GM04503 (cell line): Measurements from ENCODE around the gene MYO3A.
"Not testable (repeated sequence)": the region's sequence is repeated elsewhere in the genome, so short reads cannot be mapped to it uniquely, and the experiment has no call there.

Experiments used
- DNase-seq: peaks from one replicate; pipeline ENCODE4 v3.0.0-alpha.2; 2012; ENCODE audit warnings: low read depth

The MYO3A gene

DNA sequence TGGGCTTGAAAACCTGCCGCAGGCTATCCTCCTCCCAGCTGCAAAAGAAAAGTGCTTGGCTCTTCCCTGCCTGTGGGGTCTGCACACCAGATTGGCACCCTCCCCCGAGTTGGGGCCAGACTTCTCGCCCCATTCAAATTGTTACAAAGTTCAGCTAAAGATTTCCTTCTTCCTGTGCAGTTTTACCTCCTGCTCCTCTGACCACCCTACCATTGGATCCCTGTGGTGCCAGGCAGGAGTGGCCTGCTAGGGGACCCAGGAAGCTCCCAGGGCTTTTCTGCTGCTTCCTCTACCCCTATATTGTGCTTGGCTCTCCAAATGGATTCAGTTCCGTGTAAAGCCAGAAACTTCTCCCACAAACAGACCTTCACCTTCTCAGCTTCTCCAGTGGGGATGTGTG is 147.4 kb downstream of the MYO3A start:
- no peak for DNase-seq

DNA sequence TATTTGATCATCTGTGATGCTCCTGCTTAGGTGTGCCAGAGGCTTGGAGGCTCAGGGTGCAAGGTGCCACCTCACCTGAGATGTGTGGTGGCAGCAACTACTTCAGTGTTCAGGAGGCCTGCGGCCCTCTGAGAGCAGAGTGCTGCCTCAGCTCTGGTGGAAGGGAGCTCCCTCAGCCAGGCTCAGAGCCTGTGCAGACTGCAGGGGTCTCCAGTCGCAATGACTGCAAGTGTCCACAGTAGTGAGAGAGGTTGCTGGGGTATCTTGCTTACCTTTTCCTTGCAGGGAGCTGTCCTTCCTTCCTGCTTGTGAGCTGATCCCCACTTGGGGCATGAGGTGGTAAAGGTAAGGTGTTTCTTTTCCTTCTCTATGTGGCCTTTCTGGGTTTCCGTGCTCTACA is 151.5 kb downstream of the MYO3A start:
- no peak for DNase-seq

DNA sequence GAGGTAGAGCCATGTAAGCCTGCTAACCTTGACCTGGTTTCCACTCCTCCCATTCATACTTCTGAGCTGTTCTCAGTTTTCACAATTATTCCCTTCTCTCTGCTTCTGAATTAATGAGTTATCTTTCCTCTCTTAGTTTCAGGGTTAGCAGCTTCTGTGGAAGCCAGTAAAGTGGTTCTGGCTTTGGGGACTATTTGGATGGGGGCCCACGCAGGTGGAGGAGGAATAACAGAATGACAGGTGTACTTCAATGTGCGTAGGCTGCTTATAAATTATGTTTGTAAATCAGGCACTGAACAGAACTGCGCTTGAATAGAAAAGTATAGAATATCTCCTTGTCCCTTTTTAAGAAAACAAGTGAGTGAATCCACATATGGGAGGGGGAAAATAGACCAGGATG is 153.6 kb downstream of the MYO3A start:
- DNase-seq, result no peak

DNA sequence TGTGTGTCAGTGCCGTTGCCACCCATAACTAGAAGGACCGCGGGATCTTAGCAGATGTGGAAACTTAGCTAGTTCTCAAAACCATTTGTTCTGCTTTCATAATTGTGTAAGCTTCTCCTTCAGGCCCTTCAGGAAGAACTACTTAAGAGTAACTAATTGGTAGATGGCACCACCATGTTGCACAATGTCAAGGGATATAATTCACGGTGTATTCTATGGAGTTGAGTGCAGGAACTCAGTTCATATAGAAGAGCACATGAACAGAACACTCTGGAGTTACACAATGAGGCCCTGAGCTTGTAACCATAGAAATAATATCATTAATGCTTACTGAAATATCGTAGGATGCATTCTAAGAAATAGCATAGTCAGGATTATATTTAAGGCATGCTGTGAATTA is 156.0 kb downstream of the MYO3A start:
- DNase-seq, result no peak

DNA sequence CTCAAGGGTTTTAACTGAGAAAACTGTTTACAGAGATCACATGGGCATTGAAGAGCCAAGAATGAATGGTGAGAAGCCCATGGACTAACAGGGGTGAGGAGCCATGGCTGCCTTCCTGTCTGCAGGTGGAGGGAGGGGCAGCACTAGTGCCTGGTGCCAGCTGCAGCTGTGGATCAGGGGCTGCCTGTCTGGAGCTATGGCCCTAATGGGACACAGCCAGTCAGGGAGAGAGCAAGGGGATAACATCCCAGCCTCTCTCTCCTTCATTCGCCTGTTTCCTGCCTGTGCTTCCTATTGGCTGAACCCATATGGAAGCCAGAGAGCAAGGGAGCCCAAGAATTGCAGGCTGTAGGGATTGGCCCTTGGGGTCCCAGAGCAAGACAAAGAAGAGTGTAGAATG is 156.7 kb downstream of the MYO3A start:
- no peak for DNase-seq

DNA sequence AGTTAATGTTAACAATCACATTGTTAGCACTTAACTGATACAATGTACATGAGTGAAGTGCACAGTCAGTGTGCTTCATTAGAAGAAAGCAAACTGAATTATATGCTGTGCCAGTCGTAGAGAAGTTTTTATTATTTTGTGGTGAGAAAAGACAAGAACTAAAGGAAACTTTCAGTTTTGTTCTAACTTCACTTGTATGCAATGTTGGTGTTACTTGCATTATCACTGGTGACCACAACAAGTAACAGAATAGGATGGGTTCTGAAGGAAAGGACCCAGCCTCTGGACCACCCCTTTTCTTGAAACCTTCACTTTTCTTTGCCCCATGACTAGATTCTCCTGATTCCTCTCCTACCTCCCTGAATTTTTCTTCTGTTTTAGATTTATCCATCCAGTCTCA is 159.2 kb downstream of the MYO3A start:
- no peak for DNase-seq

DNA sequence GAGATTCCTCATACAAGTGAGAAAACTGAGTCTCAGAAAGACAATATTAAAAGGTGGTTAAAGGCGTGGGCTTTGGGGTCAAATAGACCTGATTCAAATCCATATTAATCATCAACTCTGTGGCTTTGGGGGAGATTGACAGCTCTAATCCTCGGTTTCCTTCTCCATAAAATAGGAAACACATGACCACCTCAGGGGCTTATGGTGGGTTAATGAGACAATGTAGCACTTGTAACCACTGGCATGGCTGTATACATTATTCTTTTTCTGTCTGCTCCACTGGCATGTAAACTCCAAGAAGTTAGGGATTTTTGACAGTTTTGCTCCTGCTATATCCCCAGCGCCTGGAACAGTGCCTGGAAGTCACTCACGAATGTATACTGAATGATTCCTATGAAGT is 161.8 kb downstream of the MYO3A start:
- no peak for DNase-seq

DNA sequence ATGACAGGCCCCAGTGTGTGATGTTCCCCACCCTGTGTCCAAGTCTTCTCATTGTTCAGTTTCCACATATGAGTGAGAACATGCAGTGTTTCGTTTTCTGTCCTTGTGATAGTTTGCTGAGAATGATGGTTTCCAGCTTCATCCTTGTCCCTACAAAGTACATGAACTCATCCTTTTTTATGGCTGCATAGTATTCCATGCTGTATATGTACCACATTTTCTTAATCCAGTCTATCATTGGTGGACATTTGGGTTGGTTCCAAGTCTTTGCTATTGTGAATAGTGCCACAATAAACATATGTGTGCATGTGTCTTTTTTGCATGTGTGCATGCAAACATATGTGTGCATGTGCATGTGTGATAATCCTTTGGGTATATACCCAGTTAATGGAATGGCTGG is 163.5 kb downstream of the MYO3A start:
- not testable (repeated sequence) for DNase-seq

DNA sequence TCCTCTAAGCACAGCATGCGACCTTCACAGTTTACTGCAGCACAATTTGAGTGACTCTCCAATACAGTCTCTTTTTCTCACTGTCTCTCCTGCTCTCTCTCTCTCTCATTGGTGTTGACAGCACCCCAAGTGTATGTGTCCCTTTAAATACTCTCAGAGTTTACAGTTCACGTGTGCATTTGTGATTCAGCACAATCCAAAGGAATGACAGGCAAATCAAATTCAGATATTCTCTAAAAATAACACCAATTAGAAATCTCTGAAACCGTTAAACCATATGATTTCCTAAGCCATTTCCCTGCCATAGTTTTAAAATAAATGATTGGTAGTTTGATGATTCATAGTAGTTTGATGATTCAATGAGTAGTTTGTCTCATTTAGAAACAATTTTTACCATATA is 178.5 kb downstream of the MYO3A start:
- DNase-seq, result no peak

DNA sequence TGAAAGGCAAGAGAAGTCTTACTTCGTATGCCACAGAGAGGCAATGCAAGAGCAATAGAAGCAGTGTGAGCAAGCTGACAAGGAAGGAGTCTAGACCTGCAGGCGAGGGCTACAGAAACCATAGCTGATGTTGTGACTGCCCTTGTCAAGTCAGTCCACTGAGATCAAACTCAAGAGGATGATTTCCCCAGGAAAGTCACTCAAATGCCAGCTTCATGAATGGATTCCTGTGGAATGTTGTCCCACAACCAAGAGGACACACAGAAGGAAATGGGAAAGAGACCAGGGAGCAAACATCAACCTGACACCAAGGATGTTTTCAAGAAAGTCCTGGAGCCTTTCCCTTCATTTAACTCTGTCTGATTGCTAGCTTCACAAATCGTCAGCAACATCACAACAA is 204.6 kb downstream of the MYO3A start:
- no peak for DNase-seq

DNA sequence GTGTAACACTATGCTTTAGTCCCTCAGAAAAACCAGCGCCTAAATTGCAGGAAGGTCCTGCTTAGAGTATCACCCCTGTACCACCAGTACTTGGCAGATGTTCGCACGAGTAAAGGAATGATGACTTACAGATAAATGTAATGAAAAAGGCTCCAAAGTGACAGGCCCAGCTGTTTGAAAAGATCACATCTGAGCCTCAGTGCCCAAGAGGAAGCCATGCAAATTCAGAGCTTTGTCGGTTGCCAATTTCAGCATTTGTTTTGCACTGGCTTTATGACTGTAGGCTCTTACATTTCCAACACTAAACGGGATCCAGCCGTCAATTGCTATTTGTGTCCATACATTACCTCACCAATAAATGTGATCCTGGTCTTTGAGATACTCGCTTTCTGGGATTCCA is 222.0 kb downstream of the MYO3A start:
- DNase-seq, result no peak

DNA sequence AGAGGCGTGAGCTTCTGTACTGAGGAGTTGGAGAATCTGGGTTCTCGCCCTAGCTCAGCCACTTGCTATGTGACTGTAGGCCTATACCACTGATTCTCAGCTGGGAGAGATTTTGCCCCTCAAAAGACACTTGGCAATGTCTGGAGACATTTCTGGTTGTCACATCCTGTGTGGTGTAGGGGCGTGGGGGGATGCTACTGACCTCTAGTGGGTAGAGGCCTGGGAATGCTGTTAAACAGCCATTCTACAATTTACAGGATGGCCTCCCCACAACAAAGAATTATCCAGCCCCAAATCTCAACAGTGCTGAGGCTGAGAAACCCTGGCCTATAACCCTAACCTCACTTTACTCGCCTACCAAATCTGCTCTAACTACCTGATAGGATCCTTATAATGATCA is 223.7 kb downstream of the MYO3A start:
- no peak for DNase-seq

DNA sequence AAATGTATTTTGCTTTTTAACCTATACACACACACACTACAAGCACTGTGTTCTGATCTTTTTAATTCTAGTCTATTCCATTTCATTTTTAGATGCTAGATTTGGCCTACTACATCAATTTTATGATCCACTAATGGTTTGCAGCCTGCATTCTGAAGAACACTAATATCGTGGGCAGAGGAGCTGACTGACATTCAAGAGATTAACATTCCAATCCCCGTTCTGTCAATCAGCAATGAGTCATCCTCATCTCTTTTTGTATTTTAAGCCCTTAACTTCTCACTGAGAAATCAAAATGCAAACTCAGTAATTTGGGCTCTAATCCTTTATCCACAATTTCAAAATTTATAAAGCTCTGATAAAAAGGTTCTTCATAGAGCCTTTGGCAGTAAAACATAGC is 235.4 kb downstream of the MYO3A start:
- DNase-seq, result no peak

DNA sequence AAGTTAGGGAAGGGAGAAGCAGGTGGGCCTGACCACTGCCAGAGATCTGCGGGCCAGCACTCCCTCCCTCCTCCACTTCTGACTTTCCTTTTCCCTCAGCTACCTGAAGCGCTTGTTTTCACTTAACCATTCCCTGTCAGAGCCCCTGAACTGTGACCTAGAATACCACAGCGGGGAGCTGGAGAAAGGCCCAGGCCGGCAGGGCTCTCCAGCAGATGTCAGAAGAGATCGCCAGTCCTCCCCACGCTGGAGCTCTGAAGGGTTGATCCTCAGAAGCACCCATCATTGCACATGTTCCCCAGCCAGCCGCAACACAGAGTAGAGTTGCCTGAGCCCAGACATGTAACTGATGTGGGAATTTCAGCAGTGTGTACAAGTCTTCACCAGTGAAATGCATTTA is 238.1 kb downstream of the MYO3A start:
- no peak for DNase-seq

DNA sequence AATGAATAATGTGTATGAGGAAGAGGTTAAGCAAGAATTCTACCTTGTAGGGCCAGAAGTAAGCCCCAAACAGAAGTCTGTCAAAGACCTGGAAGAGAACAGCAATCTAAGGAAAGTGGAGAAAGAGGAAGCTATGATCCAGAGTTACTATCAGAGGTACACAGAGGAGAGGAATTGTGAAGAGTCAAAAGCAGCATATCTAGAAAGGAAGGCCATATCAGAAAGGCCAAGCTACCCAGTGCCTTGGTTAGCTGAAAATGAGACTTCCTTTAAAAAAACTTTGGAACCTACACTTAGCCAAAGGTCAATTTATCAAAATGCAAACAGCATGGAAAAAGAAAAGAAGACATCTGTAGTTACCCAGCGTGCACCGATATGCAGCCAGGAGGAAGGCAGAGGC is 239.8 kb downstream of the MYO3A start:
- no peak for DNase-seq

DNA sequence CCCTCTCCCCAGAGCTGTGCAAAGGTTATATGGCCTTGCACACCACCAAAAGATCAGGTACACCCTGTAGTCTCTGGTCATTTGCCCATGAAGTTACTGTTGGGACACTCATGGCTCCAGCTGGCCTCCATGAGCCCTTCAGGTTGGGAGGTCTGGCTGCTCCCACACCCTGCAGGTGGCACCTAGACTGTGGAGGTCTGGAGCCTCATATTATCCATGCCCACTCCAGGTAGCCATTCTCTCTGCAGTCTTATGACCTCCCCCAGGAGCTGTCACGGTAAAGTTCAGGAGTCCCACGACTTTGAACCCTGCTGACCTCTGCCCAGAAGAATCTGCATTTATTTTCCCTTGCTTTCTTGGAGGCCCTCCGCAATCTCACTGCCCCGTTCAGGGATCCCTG is 243.3 kb downstream of the MYO3A start:
- no peak for DNase-seq

DNA sequence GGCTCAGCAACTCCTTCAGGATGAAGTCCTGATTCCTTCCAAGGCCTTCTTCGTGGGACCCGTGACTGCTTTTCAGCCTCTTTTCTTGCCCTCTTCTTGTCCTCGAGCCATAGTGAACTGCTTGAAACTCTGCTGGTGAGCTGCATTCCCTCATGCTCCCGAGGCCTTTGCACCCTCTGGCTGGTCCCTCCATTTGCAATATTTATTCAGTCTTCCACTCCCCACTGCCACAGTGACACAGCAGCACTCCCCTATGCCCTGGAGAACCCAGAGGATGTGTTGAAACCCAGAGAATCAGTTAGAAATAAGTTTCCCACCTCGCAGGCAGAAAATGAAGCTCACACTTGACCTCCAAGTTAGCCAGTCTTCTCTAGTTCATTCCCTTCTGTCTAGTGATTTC is 260.2 kb downstream of the MYO3A start:
- no peak for DNase-seq

DNA sequence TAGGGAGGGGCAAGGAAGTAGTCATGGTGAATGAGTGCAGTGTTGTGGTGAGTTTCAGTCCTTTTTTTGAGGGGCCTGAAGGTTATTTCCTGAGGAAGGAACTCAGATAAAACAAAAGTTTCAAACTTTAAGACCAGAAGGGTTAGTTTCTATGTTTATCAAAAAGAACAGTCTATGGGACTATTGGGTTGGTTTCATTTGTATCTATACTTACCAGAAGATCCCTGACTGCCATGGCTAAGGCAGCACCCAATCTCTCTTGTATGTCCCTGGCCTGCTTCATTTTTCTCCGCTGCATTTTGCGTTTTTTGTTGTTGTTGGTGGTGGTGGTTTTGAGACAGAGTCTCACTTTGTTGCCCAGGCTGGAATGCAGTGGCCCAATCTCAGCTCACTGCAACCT is 263.2 kb downstream of the MYO3A start:
- DNase-seq, result no peak

DNA sequence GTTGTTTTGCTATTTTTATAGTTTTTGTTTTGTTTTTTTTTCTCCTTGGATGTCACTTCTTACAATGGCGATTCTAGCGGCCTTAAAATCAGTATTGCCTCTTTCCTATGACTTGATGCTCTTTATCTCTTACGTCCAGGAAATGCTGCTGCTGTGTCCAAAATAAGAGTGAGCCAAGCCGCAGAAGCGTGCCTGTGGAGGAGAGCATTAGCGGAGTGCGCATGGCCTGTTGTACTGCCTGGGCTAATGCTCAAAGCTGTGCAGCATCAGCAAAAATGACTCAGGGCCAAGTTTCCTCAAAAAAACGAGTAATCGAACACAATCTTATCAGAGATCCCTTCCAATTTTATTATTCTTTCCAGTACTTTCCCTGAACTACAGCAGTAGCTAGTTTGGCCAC is 264.1 kb downstream of the MYO3A start:
- no peak for DNase-seq

DNA sequence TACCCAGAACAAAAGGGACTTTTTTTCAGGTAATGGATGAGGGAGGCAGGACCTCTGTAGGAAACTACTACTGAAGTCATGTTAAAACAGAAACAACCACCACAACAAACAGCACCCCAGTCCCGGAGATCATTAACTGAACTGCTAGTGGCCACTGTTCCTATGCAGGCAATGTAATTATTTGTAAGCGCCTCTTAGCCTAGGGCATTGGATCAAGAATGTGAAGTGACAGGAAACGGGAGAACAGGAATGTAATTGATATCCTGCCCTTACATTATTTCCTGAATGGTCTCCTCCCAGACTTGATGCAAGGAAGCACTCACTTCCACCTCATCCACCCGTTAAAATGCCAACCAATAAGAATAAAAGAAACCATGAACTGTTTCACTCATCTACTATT is 265.8 kb downstream of the MYO3A start:
- no peak for DNase-seq

DNA sequence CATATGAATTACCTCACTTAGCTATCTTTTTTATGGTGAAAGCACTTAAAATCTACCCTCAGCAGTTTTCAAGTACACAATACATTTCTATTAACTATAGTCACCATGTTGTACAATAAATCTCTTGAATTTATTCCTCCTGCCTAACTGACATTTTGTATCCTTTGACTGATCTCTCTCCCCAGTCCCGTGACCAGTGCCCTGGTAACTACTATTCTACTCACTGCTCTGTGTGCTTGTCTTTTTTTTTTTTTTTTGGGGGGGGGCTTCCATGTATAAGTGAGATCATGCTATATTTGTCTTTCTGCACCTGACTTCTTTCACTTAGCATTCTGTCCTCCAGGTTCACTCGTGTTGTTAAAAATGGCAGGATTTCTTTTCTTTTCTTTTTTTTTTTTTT is 271.2 kb downstream of the MYO3A start:
- DNase-seq, result no peak

DNA sequence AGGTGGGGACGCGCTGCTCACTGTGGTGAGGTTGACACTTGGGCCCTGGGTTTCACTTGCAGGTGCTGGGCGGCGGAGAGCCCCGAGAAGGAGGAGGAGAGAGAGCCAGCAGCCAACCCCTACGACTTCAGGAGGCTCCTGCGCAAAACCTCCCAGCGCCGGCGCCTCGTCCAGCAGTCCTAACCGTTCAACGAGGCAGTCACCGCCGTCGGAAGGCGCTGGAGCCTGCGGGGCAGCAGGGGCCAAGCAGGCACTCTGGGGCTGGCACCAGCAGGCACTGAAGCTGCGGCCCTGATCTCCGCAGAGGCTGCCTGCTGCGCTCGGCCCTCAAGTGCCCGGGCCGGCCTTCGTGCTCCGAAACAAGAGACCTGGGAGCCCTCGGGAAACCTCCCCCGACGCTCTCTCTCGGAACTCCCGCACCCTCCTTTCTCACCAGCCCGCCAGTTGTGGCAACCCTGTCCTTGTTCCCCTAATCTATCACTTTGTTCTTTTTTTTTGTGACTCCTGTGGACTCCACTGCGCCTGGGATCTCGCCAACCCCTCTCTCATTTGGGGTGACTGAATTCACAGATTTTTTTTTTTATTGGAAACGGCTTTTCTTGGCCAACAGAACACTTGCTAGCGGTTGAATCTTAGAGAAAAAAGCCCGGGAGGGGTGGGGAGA is 277.9 kb downstream of the MYO3A start:
- no peak for DNase-seq

DNA sequence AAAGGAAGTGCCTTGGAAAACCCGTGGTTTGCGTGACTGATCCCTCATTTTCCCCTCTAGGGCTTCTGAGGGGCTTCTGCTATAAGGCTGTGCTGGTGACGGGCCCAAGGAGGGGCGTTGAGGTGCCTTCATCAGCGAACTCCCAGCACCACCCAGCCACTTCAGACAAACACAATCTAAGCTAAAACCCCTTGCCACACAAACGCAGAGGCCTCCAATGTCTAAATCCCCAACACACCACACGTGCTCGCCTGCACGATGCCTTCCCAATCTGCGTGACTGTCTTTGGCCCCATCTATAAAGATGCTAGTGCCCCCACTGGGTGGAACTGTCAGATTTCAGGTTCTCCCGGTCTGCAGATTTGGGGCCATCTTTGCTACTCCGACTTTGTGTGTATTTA is 278.5 kb downstream of the MYO3A start:
- DNase-seq, result no peak

DNA sequence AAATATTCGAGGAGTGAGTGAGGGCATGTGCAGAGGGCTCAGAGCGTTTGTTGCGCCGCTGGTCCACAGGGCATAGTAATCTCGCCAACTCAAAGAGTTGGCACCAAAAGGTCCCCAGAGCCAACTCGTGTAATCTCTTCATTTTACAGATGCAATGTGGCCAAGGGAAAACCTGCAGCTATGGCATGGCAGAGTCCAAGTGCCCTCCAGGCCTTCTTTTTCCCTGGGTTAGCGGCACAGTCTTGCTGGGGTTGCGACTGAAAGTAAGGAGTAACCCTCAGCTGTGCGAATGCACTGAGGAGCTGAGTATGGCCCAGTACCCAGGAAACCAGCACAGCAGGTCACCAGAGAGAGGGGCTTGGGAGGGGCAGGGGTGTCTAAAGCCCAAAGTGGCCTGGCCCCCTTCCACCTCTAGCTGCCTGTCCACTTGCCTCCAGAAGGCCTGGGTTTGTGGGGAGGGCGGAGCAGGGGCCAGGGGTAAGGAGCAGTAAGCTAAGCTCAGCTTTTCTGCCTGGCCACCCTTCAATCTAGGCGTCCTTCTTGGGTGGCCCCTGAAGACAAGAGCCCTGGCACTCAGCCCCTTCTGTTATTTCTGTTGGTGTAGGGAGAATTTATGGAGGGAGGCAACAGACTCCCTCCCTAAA is 279.2 kb downstream of the MYO3A start:
- DNase-seq, result no peak
